Measurements from ENCODE around the gene KCTD18. TPM values are rescaled to one million over a fixed set of nuclear protein-coding genes. Genes with fewer than 3 reads are reported as not detected.

The KCTD18 gene
- total RNA-seq, 2 experiments from 2014 or later, result 15.2 to 16.7 TPM

DNA sequence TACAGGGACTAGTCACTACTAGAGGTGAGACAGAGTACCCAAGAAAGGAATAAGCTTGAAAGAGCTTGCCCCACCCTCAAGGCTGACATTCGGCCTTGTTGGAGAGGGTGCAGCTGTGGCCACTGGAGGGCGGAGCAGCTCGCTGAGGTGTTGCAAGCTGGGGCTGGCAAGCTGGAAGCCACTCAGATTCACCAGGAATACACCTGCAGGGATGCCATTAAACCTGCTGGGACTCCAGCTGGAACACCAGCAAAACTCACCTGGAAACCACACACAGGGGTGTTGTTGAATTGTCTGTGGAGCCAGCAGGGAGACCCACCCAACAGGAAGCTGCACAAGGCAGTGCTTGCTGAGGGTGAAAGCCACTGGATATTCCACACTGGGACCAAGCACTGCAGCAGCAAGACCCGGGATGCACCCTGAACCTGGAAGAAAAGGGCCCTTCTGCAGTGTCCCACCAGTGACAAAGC lies 26.1 kb downstream of the KCTD18 start:
- intact Hi-C loops (cut with micrococcal nuclease), result no loop called here
- ChIA-PET CTCF (interaction anchor here (0.9 to 7.0 kb wide), 18 partner anchors 10 to 694 kb away, joined by 3 to 50 read pairs (median 5); partner anchors contain the start of gene SGO2), POLR2A (interaction anchor here (0.5 to 1.0 kb wide), 2 partner anchors 19 to 469 kb away, joined by 3 to 4 read pairs; no protein-coding TSS in a partner anchor)
- no peak overlapping the region for H3K4me3 Mint-ChIP-seq
- no peaks in the 10 kb centered on the region for H3K9me3 Mint-ChIP-seq
- DNase-seq (peak; percentile 58), ATAC-seq (peak; percentile 71)
- TF ChIP-seq, protein P1, sequence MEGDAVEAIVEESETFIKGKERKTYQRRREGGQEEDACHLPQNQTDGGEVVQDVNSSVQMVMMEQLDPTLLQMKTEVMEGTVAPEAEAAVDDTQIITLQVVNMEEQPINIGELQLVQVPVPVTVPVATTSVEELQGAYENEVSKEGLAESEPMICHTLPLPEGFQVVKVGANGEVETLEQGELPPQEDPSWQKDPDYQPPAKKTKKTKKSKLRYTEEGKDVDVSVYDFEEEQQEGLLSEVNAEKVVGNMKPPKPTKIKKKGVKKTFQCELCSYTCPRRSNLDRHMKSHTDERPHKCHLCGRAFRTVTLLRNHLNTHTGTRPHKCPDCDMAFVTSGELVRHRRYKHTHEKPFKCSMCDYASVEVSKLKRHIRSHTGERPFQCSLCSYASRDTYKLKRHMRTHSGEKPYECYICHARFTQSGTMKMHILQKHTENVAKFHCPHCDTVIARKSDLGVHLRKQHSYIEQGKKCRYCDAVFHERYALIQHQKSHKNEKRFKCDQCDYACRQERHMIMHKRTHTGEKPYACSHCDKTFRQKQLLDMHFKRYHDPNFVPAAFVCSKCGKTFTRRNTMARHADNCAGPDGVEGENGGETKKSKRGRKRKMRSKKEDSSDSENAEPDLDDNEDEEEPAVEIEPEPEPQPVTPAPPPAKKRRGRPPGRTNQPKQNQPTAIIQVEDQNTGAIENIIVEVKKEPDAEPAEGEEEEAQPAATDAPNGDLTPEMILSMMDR (IDR thresholded peaks at IDR 0.05), result peak; percentile 41
- H3K36me3 Mint-ChIP-seq (ENCODE audit: low read depth), result no peaks in the 10 kb centered on the region
- no peak overlapping the region for H3K27ac Mint-ChIP-seq
- no peaks in the 10 kb centered on the region for H3K27me3 Mint-ChIP-seq
- H3K4me1 Mint-ChIP-seq (ENCODE audit: low read depth), result no peaks in the 10 kb centered on the region

DNA sequence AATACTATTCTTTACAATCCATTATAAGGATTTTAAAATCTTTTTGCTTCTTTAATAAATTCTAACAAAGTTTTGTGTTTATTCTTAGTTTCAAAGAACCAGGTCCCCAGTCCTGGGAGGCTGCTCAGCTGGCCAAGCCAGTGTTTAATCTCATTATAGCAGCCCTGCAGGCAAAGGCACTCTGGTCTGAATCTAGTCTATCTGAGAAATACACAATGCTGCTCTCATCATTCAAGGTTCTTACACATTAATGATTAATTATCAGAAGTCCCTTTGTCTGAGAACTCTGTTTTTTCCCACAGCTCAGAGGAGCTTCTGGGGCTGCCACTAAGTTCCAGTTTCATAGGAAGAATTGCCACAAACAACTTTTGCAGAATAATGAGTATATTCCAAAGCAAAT lies 27.7 kb downstream of the KCTD18 start:
- TF ChIP-seq, protein P1 (IDR thresholded peaks at IDR 0.05), result no peak
- ChIA-PET POLR2A (interaction anchor here (0.7 to 1.5 kb wide), 2 partner anchors 11 to 246 kb away, joined by 3 to 4 read pairs; no protein-coding TSS in a partner anchor), CTCF (interaction anchor here (0.9 to 7.0 kb wide), 19 partner anchors 8 to 526 kb away, joined by 3 to 50 read pairs (median 5); partner anchors contain the start of genes SGO2 and SPATS2L)
- no peaks in the 10 kb centered on the region for H3K9me3 Mint-ChIP-seq
- no peak overlapping the region for H3K27ac Mint-ChIP-seq
- no peak for DNase-seq
- no peak for ATAC-seq
- intact Hi-C loops (cut with micrococcal nuclease), result no loop called here
- H3K4me3 Mint-ChIP-seq, result no peak overlapping the region
- H3K4me1 Mint-ChIP-seq (ENCODE audit: low read depth), result no peaks in the 10 kb centered on the region
- H3K27me3 Mint-ChIP-seq, result no peaks in the 10 kb centered on the region
- H3K36me3 Mint-ChIP-seq (ENCODE audit: low read depth), result no peaks in the 10 kb centered on the region

DNA sequence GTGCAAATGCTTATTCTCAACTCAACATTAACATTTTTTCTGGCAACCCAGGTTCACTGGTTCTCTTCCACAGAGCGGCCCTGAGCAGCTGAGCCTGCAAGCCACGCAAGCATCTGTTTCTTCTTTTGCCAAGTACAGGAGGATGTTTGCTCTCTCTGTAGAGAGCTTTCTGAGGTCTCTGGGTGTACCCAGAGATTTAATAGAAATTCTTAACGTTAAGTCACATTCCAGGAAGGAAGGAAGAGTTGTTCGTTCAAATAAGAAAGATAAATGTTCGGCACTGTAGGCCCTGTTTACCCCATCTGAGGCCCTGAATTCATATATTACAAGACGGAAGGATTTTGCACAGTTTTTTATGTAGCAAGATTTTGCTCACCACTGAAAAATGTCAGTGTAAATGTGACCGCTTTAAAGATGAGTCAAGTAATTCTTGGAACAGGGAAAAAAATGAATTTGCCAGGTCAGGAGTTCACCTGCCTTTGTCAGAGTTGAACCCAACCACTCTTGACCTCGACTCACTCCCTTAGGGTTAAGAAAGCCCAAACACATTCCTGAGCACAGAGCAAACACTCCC lies 30.1 kb downstream of the KCTD18 start:
- no peaks in the 10 kb centered on the region for H3K9me3 Mint-ChIP-seq
- no peaks in the 10 kb centered on the region for H3K36me3 Mint-ChIP-seq (ENCODE audit: low read depth)
- no peak for DNase-seq
- CTCF ChIA-PET, result interaction anchor here (0.6 to 3.1 kb wide), 10 partner anchors 8 to 506 kb away, joined by 3 to 8 read pairs (median 4); no protein-coding TSS in a partner anchor
- peak overlapping the region; percentile 16 for H3K27ac Mint-ChIP-seq
- no peaks in the 10 kb centered on the region for H3K4me1 Mint-ChIP-seq (ENCODE audit: low read depth)
- H3K27me3 Mint-ChIP-seq, result no peaks in the 10 kb centered on the region
- TF ChIP-seq, protein P1 (IDR thresholded peaks at IDR 0.05), result no peak
- ATAC-seq, result no peak
- POLR2A ChIA-PET, result interaction anchor here (0.6 to 1.1 kb wide), 2 partner anchors 12 to 25 kb away, joined by 3 to 4 read pairs; no protein-coding TSS in a partner anchor
- no peak overlapping the region for H3K4me3 Mint-ChIP-seq
- intact Hi-C loops (cut with micrococcal nuclease), result loop anchor here (5.0 kb wide), 1 partner anchor 497 kb away; no protein-coding TSS in a partner anchor

DNA sequence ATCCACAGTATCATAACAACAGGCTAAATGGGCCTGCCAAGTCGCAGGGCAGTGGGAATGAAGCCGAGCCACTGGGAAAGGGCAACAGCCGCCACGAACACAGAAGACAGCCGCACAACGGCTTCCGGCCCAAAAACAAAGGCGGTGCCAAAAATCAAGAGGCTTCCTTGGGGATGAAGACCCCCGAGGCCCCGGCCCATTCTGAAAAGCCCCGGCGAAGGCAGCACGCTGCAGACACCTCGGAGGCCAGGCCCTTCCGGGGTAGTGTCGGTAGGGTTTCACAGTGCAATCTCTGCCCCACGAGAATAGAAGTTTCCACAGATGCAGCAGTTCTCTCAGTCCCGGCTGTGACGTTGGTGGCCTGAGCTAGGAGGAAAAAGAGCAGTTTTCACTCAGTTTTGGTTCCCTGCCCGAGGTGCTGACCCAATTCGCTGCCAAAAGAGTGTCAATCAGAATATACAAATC lies 32.2 kb downstream of the KCTD18 start:
- ChIA-PET POLR2A (no interaction called here), CTCF (interaction anchor here (1.0 to 3.1 kb wide), 4 partner anchors 110 to 498 kb away, joined by 3 to 14 read pairs (median 6); no protein-coding TSS in a partner anchor)
- Mint-ChIP-seq H3K9me3 (no peaks in the 10 kb centered on the region), H3K4me3 (no peak overlapping the region), H3K27ac (no peak overlapping the region), H3K27me3 (no peaks in the 10 kb centered on the region), H3K4me1 (ENCODE audit: low read depth) (no peaks in the 10 kb centered on the region), H3K36me3 (ENCODE audit: low read depth) (no peaks in the 10 kb centered on the region)
- TF ChIP-seq, protein P1 (IDR thresholded peaks at IDR 0.05), result no peak
- intact Hi-C loops (cut with micrococcal nuclease), result loop anchor here (5.0 kb wide), 1 partner anchor 495 kb away; no protein-coding TSS in a partner anchor
- ATAC-seq (no peak), DNase-seq (no peak)

DNA sequence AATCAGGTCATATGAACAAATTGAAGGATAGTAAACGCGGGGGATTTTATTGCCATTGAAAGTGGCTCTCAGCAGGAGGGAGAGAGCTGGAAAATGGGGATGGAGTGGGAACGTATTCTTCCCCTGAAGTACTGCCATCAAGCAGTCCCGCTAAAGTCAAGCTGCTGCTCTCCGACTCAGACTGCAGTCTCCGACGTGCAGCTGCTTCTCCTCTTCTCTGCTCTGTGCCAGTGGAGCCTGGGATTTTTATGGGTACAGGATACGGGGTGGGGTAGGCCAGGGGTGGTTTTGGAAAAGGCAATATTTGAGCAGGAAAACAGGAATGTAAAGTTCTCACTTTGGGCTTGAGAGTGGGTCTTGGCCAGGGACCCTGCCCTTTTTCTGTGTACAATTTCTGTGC lies 33.0 kb downstream of the KCTD18 start:
- H3K4me1 Mint-ChIP-seq (ENCODE audit: low read depth), result no peaks in the 10 kb centered on the region
- DNase-seq (no peak), ATAC-seq (no peak)
- intact Hi-C loops (cut with micrococcal nuclease), result loop anchor here (5.0 kb wide), 1 partner anchor 495 kb away; no protein-coding TSS in a partner anchor
- no peaks in the 10 kb centered on the region for H3K36me3 Mint-ChIP-seq (ENCODE audit: low read depth)
- TF ChIP-seq, protein P1 (IDR thresholded peaks at IDR 0.05), result no peak
- no peak overlapping the region for H3K4me3 Mint-ChIP-seq
- H3K27ac Mint-ChIP-seq, result no peak overlapping the region
- H3K27me3 Mint-ChIP-seq, result no peaks in the 10 kb centered on the region
- CTCF ChIA-PET, result interaction anchor here (1.0 to 3.0 kb wide), 4 partner anchors 10 to 497 kb away, joined by 3 to 14 read pairs (median 4); no protein-coding TSS in a partner anchor
- no peaks in the 10 kb centered on the region for H3K9me3 Mint-ChIP-seq
- POLR2A ChIA-PET, result no interaction called here
